Measurements from ENCODE around the gene CXorf65. TPM values are rescaled to one million over a fixed set of nuclear protein-coding genes. Genes with fewer than 3 reads are reported as not detected.

CXorf65 gene
- total RNA-seq, 8 experiments from 2014 or later = not detected

- 0 to 40% methylated on average over 1 to 2 of the region's 17 CpGs; no CpG with 5 or more reads in 8 of the 10 experiments for WGBS, 10 experiments
- peaks cover 4 to 6% of the 10 kb centered on the region in 2 donors for H3K4me1 ChIP-seq (replicated peaks in 1 of 2)
- ATAC-seq (replicated peaks in 6 of 8) = peak in 7 of 8 experiments; percentile 11 to 51 (median 34)
- H3K27ac ChIP-seq = peak overlapping the region in 1 of 2 donors; percentile 85
- in situ Hi-C loops (cut with MboI; ENCODE audit: low pct_unique_long_range_greater_than_20kb in 2 of 9, low sequenced_read_pairs in 9 of 9, unreplicated experiment in 9 of 9) = no loop called here
- H3K4me3 ChIP-seq = peak overlapping the region; percentile 53 to 90 (median 65)
These were observed 12.5 kb upstream of the CXorf65 start for GRCh38 chrX:71118985-71119535.

- peak within 1 kb of the TSS; percentile 65 to 85 for H3K27ac ChIP-seq
- in situ Hi-C loops (cut with MboI; ENCODE audit: low pct_unique_long_range_greater_than_20kb in 2 of 9, low sequenced_read_pairs in 9 of 9, unreplicated experiment in 9 of 9) = no loop called here
- H3K4me1 ChIP-seq (replicated peaks in 1 of 2) = peaks cover 4 to 6% of the 10 kb centered on the region in 2 donors
- H3K4me3 ChIP-seq = peak within 1 kb of the TSS; percentile 53 to 90 (median 65)
- WGBS, 10 experiments = 0 to 18% (median 10%) methylated on average over 1 to 8 of the region's 56 CpGs; no CpG with 5 or more reads in 5 of the 10 experiments
- peak; percentile 95 to 99 (median 98) for ATAC-seq (replicated peaks in 6 of 8)
These were observed 11.8 kb upstream of the CXorf65 start, which contains the start of gene MED12 for GRCh38 chrX:71118032-71118984. Gene MED12 (plus strand): TSS chrX:71118596. CDS start chrX:71118755, 159 bp downstream.

- no peak for ATAC-seq (replicated peaks in 6 of 8)
- Histone ChIP-seq H3K27ac (no peak overlapping the region), H3K4me1 (replicated peaks in 1 of 2) (peaks cover 4 to 6% of the 10 kb centered on the region in 2 donors), H3K4me3 (peak overlapping the region in 3 of 5 donors; percentile 53 to 90 (median 67))
- 70 to 100% (median 86%) methylated on average over 1 to 5 of the region's 10 CpGs; no CpG with 5 or more reads in 7 of the 10 experiments for WGBS, 10 experiments
- in situ Hi-C loops (cut with MboI; ENCODE audit: low pct_unique_long_range_greater_than_20kb in 2 of 9, low sequenced_read_pairs in 9 of 9, unreplicated experiment in 9 of 9) = no loop called here
These were observed 10.8 kb upstream of the CXorf65 start for GRCh38 chrX:71117358-71117757.

- Histone ChIP-seq H3K27ac (no peak overlapping the region), H3K4me3 (no peak overlapping the region), H3K4me1 (replicated peaks in 1 of 2) (peaks cover 5 to 12% of the 10 kb centered on the region in 2 donors)
- 0 to 100% (median 51%) methylated on average over 1 to 2 of the region's 5 CpGs; no CpG with 5 or more reads in 5 of the 10 experiments for WGBS, 10 experiments
- no peak for ATAC-seq (replicated peaks in 6 of 8)
- in situ Hi-C loops (cut with MboI; ENCODE audit: low pct_unique_long_range_greater_than_20kb in 2 of 9, low sequenced_read_pairs in 9 of 9, unreplicated experiment in 9 of 9) = no loop called here
These were observed 5.4 kb upstream of the CXorf65 start for GRCh38 chrX:71111921-71112431.

GRCh38 chrX:71111141-71111843, 4.8 kb upstream of the CXorf65 start, which contains the start of gene IL2RG:
Gene IL2RG (minus strand): TSS chrX:71111577. CDS start chrX:71111539, 38 bp downstream.
- ATAC-seq (replicated peaks in 6 of 8) = no peak
- Histone ChIP-seq H3K4me1 (replicated peaks in 1 of 2) (peaks cover 5 to 12% of the 10 kb centered on the region in 2 donors), H3K27ac (no peak within 1 kb of the TSS), H3K4me3 (no peak within 1 kb of the TSS)
- in situ Hi-C loops (cut with MboI; ENCODE audit: low pct_unique_long_range_greater_than_20kb in 2 of 9, low sequenced_read_pairs in 9 of 9, unreplicated experiment in 9 of 9) = no loop called here
- WGBS, 10 experiments = 46 to 92% methylated on average over 2 to 6 of the region's 8 CpGs; no CpG with 5 or more reads in 8 of the 10 experiments

DNA sequence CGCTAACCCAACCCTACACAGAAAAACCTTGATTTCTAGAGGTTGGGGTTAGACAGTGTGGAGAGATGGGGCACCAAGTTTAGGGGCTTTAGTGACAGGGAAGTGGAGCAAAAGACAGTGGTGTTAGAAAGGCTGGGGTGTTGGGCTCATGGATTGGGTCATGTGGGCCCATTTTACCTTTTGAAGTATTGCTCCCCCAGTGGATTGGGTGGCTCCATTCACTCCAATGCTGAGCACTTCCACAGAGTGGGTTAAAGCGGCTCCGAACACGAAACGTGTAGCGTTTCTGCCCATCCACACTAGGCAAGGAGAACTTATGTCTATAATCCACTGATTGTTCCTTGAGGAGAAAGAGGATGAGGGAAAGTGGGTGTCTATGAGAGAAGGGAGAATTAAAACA, 2.5 kb upstream of the CXorf65 start:
- in situ Hi-C loops (cut with MboI; ENCODE audit: low pct_unique_long_range_greater_than_20kb in 2 of 9, low sequenced_read_pairs in 9 of 9, unreplicated experiment in 9 of 9) = no loop called here
- H3K4me3 ChIP-seq = no peak overlapping the region
- no peak overlapping the region for H3K27ac ChIP-seq
- ATAC-seq (replicated peaks in 6 of 8) = no peak
- WGBS, 10 experiments = 53 to 100% methylated on average over 1 to 6 of the region's 6 CpGs; no CpG with 5 or more reads in 8 of the 10 experiments
- H3K4me1 ChIP-seq (replicated peaks in 1 of 2) = peaks cover 11 to 16% of the 10 kb centered on the region in 2 donors

- peaks cover 23 to 28% of the 10 kb centered on the region in 2 donors for H3K4me1 ChIP-seq (replicated peaks in 1 of 2)
- WGBS, 10 experiments = 13 to 57% methylated on average over 1 to 3 of the region's 9 CpGs; no CpG with 5 or more reads in 8 of the 10 experiments
- no peak for ATAC-seq (replicated peaks in 6 of 8)
- H3K27ac ChIP-seq = no peak overlapping the region
- no peak overlapping the region for H3K4me3 ChIP-seq
- in situ Hi-C loops (cut with MboI; ENCODE audit: low pct_unique_long_range_greater_than_20kb in 2 of 9, low sequenced_read_pairs in 9 of 9, unreplicated experiment in 9 of 9) = no loop called here
These were observed 1.3 kb upstream of the CXorf65 start for GRCh38 chrX:71107762-71108360.

GRCh38 chrX:71107245-71107644, 705 bp upstream of the CXorf65 start:
- no peak for ATAC-seq (replicated peaks in 6 of 8)
- WGBS, 10 experiments = 30 to 40% (median 33%) methylated on average over 1 to 2 of the region's 4 CpGs; no CpG with 5 or more reads in 7 of the 10 experiments
- no peak overlapping the region for H3K27ac ChIP-seq
- in situ Hi-C loops (cut with MboI; ENCODE audit: low pct_unique_long_range_greater_than_20kb in 2 of 9, low sequenced_read_pairs in 9 of 9, unreplicated experiment in 9 of 9) = no loop called here
- peaks cover 29 to 34% of the 10 kb centered on the region in 2 donors for H3K4me1 ChIP-seq (replicated peaks in 1 of 2)
- no peak overlapping the region for H3K4me3 ChIP-seq

DNA sequence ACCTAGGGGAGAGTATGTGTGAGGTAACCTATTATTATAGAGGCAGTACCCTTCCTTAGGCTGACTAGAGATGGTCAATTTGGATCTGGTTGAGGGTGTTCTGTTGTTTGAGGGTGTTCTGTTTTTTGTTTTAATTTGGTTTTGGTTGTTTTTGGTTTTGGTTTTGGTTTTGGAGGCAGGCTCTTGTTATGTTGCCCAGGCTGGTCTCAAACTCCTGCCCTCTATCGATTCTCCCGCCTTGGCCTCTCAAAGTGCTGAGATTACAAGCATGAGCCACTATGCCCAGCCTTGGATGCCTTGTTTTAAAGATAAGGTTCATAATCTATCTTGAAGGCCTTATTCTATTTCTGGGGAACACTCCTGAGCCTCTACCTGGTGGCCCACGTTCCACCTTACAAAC, 912 bp downstream of the CXorf65 start:
- ATAC-seq (replicated peaks in 6 of 8) = no peak
- peaks cover 31 to 36% of the 10 kb centered on the region in 2 donors for H3K4me1 ChIP-seq (replicated peaks in 1 of 2)
- 20 to 100% (median 65%) methylated on average over 1 to 3 of the region's 3 CpGs; no CpG with 5 or more reads in 6 of the 10 experiments for WGBS, 10 experiments
- H3K27ac ChIP-seq = no peak overlapping the region
- in situ Hi-C loops (cut with MboI; ENCODE audit: low pct_unique_long_range_greater_than_20kb in 2 of 9, low sequenced_read_pairs in 9 of 9, unreplicated experiment in 9 of 9) = no loop called here
- H3K4me3 ChIP-seq = no peak overlapping the region

GRCh38 chrX:71103110-71103983, 3.2 kb downstream of the CXorf65 start:
- Histone ChIP-seq H3K27ac (peak overlapping the region; percentile 69 to 75), H3K4me3 (peak overlapping the region in 1 of 5 donors; percentile 2), H3K4me1 (replicated peaks in 1 of 2) (peaks cover 36 to 40% of the 10 kb centered on the region in 2 donors)
- WGBS, 10 experiments = 8 to 80% (median 25%) methylated on average over 1 to 2 of the region's 10 CpGs; no CpG with 5 or more reads in 6 of the 10 experiments
- ATAC-seq (replicated peaks in 6 of 8) = peak; percentile 61 to 86 (median 82)
- in situ Hi-C loops (cut with MboI; ENCODE audit: low pct_unique_long_range_greater_than_20kb in 2 of 9, low sequenced_read_pairs in 9 of 9, unreplicated experiment in 9 of 9) = no loop called here

DNA sequence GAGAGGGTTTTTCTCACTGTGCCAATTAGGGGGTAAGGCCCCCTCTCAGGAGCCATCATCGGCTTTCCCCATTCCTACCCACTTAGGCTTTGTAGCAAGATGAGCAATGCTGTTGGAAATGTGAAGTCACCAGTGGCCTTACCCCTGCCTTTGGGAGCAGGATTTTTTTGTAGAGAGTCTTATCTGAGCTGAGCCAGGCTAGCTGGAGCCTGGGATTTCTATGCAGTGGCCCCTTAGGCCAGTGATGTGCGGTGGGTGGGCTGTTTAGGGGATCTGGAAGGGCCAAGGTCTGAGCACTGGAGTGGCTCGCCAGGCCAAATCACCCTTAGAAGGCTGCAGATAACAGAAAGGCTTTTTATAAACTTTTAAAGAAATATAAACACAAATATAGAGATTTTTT, 4.2 kb downstream of the CXorf65 start:
- Histone ChIP-seq H3K4me1 (replicated peaks in 1 of 2) (peaks cover 31% of the 10 kb centered on the region in 2 donors), H3K4me3 (no peak overlapping the region), H3K27ac (peak overlapping the region; percentile 69 to 75)
- 20 to 80% (median 43%) methylated on average over 1 of the region's 3 CpGs; no CpG with 5 or more reads in 6 of the 10 experiments for WGBS, 10 experiments
- no peak for ATAC-seq (replicated peaks in 6 of 8)
- in situ Hi-C loops (cut with MboI; ENCODE audit: low pct_unique_long_range_greater_than_20kb in 2 of 9, low sequenced_read_pairs in 9 of 9, unreplicated experiment in 9 of 9) = no loop called here
